ENCODE measurements around the gene ASB18.

The ASB18 gene

DNA sequence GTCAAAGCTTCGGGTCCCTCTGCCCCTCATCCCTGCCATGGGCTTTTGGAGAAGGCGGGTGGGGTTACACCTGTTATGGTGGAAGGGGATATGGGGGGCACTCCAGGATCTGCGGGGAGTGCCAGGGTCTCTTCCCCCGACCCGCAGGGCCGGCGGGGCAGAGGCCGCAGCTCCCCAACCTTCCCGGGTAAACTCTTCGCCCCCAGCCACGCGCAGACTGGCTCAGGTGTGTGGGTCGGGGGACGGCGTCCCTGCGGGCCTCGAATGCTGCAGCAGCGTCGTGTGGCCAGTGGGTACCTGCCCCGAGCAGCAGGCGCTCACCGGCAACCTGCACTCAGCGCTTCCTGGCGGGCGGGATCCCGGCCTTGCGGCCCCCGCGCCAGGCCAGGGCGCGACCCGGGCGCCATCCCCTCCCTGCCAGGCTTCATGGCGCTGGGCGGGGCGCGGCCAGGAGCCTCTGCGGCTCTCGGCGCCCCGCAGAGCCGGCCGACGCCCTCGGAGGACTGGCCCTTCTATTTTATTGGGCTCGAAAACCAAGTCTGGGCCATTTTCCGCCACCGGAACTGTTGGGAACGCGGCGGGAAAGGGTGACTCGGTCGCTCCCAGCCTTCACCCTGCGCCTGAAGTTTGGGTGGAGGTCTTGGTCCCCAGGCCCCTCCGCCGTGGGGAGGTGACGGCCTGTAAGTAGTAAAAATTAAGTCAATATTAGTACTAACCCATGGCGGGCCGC is 100.6 kb downstream of the ASB18 start:
- Histone ChIP-seq H3K9me3 (ENCODE audit: control insufficient read depth, insufficient read depth, low read depth, low read length) (no peaks in the 10 kb centered on the region), H3K27ac (ENCODE audit: extremely low read depth, low read depth, low read length) (no peak overlapping the region), H3K4me3 (ENCODE audit: low read depth, low read length) (no peak overlapping the region), H3K4me1 (ENCODE audit: control insufficient read depth, insufficient read depth, low read length) (no peaks in the 10 kb centered on the region; the same call in 1 of the 2 replicates), H3K36me3 (ENCODE audit: control insufficient read depth in 2 of 2, insufficient read depth in 1 of 2, low read length in 2 of 2) (peaks cover 0 to 21% of the 10 kb centered on the region in 2 experiments; a peak in 1 of 3 replicates)
- POLR2A ChIA-PET: no interaction called here
- no peak for TF ChIP-seq ATF2 (tag by site-specific recombination; IDR thresholded peaks at IDR 0.05; ENCODE audit: low read depth)
- TF ChIP-seq, protein P1, sequence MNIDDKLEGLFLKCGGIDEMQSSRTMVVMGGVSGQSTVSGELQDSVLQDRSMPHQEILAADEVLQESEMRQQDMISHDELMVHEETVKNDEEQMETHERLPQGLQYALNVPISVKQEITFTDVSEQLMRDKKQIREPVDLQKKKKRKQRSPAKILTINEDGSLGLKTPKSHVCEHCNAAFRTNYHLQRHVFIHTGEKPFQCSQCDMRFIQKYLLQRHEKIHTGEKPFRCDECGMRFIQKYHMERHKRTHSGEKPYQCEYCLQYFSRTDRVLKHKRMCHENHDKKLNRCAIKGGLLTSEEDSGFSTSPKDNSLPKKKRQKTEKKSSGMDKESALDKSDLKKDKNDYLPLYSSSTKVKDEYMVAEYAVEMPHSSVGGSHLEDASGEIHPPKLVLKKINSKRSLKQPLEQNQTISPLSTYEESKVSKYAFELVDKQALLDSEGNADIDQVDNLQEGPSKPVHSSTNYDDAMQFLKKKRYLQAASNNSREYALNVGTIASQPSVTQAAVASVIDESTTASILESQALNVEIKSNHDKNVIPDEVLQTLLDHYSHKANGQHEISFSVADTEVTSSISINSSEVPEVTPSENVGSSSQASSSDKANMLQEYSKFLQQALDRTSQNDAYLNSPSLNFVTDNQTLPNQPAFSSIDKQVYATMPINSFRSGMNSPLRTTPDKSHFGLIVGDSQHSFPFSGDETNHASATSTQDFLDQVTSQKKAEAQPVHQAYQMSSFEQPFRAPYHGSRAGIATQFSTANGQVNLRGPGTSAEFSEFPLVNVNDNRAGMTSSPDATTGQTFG (tag by site-specific recombination; IDR thresholded peaks at IDR 0.05; ENCODE audit: borderline replicate concordance): no peak
- CTCF ChIA-PET: interaction anchor here (2.1 kb wide), 1 partner anchor 384 kb away, joined by 6 read pairs; no protein-coding TSS in a partner anchor

- Histone ChIP-seq H3K9me3 (ENCODE audit: control insufficient read depth, insufficient read depth, low read depth, low read length) (no peaks in the 10 kb centered on the region), H3K27ac (ENCODE audit: extremely low read depth, low read depth, low read length) (no peak overlapping the region), H3K4me3 (ENCODE audit: low read depth, low read length) (no peak overlapping the region), H3K4me1 (ENCODE audit: control insufficient read depth, insufficient read depth, low read length) (no peaks in the 10 kb centered on the region; the same call in 1 of the 2 replicates), H3K36me3 (ENCODE audit: control insufficient read depth in 2 of 2, insufficient read depth in 1 of 2, low read length in 2 of 2) (peaks cover 0 to 21% of the 10 kb centered on the region in 2 experiments; a peak in 1 of 3 replicates)
- ChIA-PET POLR2A (no interaction called here), CTCF (interaction anchor here (2.1 kb wide), 1 partner anchor 383 kb away, joined by 6 read pairs; no protein-coding TSS in a partner anchor)
- TF ChIP-seq TRIM28 (IDR thresholded peaks at IDR 0.05; ENCODE audit: borderline replicate concordance, low read length) (no peak), ZNF354C (tag by site-specific recombination; IDR thresholded peaks at IDR 0.05; ENCODE audit: borderline replicate concordance, low read depth) (no peak), ZNF16 (tag by site-specific recombination; IDR thresholded peaks at IDR 0.05; ENCODE audit: low read depth) (no peak), ZNF121 (tag by site-specific recombination; IDR thresholded peaks at IDR 0.05) (no peak), ZNF202 (tag by site-specific recombination; IDR thresholded peaks at IDR 0.05; ENCODE audit: borderline replicate concordance) (no peak), ZNF548 (tag by site-specific recombination; IDR thresholded peaks at IDR 0.05) (no peak), ZNF10 (tag by site-specific recombination; IDR thresholded peaks at IDR 0.05) (no peak), GLIS1 (tag by site-specific recombination; IDR thresholded peaks at IDR 0.05) (no peak), ZNF366 (tag by site-specific recombination; conservative IDR thresholded peaks at IDR 0.05) (no peak), ZNF549 (tag by site-specific recombination; IDR thresholded peaks at IDR 0.05) (no peak), ZNF174 (tag by site-specific recombination; IDR thresholded peaks at IDR 0.05) (no peak), HIC1 (tag by site-specific recombination; IDR thresholded peaks at IDR 0.05) (no peak), REPIN1 (tag by site-specific recombination; IDR thresholded peaks at IDR 0.05; ENCODE audit: low read depth) (no peak)
Measured at GRCh38 chr2:236162882-236163470, 101.2 kb downstream of the ASB18 start.
